B cell (primary cell): ENCODE data around the gene ORAI2.

Source experiments
- EZH2 ChIP-seq: IDR thresholded peaks from 2 replicates; pipeline ENCODE4 v1.6.1; 2012; ENCODE audit warnings: borderline replicate concordance, low read depth, mild to moderate bottlenecking, moderate library complexity, low read length; ENCODE audit not compliant: insufficient read depth, poor library complexity, severe bottlenecking
- TF ChIP-seq, protein P1 (sequence below): fragments of 200-600 bp; IDR thresholded peaks from one replicate; pipeline ENCODE4 v1.8.0; 2022; ENCODE audit warnings: antibody characterized with exemption, mild to moderate bottlenecking

DNA sequence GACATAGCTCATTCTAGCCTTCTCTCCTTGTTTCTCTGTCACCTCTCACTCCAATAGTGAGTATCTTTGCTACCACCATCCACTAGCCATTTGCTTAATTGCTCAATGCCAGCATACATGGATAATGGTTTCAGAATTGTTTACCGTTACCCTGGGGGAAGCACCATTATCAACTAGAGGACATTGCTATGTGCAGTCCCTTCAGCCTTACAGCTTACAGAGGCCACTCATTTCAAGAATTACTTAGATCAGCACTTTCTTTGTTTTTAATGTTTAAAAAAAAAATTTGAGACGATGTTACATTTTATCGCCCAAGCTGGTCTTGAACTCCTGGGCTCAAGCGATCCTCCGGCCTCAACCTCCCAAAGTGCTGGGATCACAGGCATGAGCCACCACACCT, 14.8 kb upstream of the ORAI2 start:
- TF ChIP-seq, protein P1, sequence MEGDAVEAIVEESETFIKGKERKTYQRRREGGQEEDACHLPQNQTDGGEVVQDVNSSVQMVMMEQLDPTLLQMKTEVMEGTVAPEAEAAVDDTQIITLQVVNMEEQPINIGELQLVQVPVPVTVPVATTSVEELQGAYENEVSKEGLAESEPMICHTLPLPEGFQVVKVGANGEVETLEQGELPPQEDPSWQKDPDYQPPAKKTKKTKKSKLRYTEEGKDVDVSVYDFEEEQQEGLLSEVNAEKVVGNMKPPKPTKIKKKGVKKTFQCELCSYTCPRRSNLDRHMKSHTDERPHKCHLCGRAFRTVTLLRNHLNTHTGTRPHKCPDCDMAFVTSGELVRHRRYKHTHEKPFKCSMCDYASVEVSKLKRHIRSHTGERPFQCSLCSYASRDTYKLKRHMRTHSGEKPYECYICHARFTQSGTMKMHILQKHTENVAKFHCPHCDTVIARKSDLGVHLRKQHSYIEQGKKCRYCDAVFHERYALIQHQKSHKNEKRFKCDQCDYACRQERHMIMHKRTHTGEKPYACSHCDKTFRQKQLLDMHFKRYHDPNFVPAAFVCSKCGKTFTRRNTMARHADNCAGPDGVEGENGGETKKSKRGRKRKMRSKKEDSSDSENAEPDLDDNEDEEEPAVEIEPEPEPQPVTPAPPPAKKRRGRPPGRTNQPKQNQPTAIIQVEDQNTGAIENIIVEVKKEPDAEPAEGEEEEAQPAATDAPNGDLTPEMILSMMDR = no peak
- TF ChIP-seq EZH2 = no peak
